Esophagus mucosa (tissue), 1 donor: ENCODE data around the gene PLCH1. TPM values are rescaled to one million over a fixed set of nuclear protein-coding genes. Genes with fewer than 3 reads are reported as not detected.

Experiments
- ATAC-seq: fragments of 200-7000 bp; cut with Tn5 transposase; one replicate; pipeline ENCODE4 v1.9.1; 2020
- total RNA-seq: library from RNA; stranded (reverse); gene quantifications from one replicate; pipeline ENCODE4 v1.2.4, GENCODE V29; 2023
- donor health status: DM: yes; HTN: yes; CAD: no.

Gene PLCH1
- total RNA-seq, 1 donor from 2014 or later: 0.40 TPM

DNA sequence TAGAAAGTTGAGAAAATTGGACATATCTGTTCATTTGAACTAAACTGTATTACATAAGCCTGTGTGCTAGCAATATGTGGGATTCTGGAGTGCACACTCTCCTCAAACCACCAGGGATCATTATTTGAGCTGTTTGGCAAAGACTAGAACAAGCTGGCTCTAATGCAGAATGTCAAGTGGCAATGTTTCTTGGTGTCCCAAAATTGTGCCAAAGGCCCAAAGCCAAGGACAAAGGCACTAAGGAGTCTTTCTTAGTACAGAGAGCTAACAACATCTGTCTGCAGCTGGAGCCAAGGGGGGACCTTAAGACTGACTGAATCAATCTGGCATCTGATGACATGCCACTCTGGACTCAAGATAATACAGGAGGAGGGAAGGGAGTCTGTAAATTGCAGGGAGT, 374.7 kb downstream of the PLCH1 start:
- ATAC-seq: no peak

DNA sequence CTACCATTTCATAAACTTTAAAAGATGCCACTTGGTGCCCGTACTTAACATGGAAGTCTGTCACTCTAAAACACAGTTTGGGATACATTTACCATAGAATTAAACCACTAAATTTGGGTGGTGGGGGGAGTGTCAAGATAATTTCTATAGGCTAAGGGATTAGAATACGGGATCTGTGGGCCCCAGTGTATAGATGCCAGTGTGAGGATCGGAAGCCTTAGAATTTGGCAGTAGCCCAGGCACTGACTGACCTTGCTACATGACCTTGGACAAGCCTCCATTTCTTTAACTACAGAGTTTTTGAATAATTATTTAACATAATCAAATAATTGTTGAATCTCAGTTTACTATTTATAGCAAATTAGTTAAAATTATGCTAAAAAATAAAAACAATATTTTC, 375.1 kb downstream of the PLCH1 start:
- no peak for ATAC-seq

GRCh38 chr3:155369244-155369643, 375.6 kb downstream of the PLCH1 start:
- ATAC-seq: no peak

GRCh38 chr3:155368786-155369185, 376.1 kb downstream of the PLCH1 start:
- no peak for ATAC-seq

- no peak for ATAC-seq
Observed at GRCh38 chr3:155367506-155367905, 377.4 kb downstream of the PLCH1 start.

GRCh38 chr3:155365178-155365783, 379.6 kb downstream of the PLCH1 start:
- ATAC-seq: no peak

DNA sequence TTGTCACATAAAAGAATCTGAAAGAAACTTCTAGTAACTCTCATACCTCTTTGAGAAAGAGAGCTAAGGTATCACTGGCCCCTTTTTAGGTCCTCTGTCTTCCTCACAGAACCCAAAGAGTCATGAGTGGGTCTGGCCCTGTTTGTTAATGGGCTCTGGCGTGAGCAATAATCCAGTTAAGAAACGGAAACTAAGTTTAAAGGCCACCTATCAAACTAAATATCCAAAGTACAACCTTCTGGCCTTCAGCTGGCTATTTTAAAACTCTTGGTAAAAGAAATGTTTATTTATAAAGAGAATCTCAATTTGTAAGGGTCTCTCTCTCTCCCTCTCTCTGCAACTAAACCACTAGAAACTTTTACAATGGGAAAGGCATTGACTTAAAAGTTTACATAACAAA, 380.4 kb downstream of the PLCH1 start:
- no peak for ATAC-seq

DNA sequence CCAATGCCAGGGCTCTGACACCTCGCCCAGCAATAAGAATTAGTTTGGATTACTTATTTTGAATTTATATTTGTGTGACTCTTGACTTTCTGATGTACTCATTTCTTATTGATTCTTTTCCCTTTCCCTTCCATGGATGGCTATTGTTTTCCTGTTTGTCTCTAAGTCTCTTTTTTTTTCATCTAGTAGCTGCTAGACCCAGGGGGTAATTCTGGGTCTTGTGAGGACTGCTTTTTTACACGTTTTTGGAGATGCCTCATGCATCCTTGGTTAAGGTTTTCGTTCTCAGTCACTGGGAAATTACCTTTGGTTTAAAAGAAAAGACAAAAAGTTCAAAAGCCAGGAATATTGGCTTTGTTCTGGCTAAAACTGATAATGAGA, 381.2 kb downstream of the PLCH1 start:
- ATAC-seq: no peak

- no peak for ATAC-seq
Observed at GRCh38 chr3:155362808-155363689, 381.8 kb downstream of the PLCH1 start.

GRCh38 chr3:155360281-155360680, 384.6 kb downstream of the PLCH1 start:
- no peak for ATAC-seq

- no peak for ATAC-seq
Observed at GRCh38 chr3:155356594-155357370, 388.1 kb downstream of the PLCH1 start.

DNA sequence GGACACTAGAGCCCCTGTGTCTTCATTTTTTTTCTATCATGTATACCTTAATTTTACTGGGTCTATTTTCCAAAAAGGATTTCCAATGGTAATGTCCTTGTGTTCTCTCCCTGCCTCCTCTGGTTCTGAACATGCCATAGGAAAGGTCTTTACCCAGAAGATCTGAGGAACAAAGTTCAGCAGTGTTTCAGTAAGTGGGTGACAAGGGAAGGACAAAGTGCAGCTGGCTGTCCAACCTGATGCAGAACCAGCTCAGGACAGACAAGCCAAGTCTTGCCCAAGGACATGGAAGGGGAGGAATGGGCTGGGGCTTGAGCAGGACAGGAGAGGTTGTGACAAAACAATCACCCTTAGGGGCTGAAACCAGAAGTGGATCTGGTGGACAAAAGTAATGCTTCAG, 390.2 kb downstream of the PLCH1 start:
- no peak for ATAC-seq

- ATAC-seq: no peak
Observed at GRCh38 chr3:155352900-155353490, 391.9 kb downstream of the PLCH1 start.

GRCh38 chr3:155350571-155350970, 394.3 kb downstream of the PLCH1 start:
- no peak for ATAC-seq

DNA sequence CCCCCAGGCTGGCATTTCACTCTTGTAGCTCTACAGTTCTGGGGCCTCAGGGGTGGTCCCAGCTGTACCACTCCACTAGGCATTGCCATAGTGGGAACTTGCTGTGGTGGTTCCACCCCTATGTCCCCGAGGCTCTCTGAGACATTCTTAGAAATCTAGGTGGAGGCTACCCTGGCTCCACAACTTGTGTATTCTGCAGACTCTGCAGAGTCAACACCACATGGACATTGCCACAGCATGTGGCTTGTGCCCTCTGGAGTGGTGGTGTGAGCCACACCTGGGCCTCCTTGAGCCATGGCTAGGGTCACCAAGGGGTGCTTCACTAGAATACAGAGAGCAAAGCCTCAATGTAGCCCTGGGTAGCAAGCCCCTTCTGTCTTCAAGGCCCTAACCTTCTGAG, 397.0 kb downstream of the PLCH1 start:
- no peak for ATAC-seq

GRCh38 chr3:155342344-155342743, 402.5 kb downstream of the PLCH1 start:
- no peak for ATAC-seq

GRCh38 chr3:155339052-155339451, 405.8 kb downstream of the PLCH1 start:
- ATAC-seq: no peak

DNA sequence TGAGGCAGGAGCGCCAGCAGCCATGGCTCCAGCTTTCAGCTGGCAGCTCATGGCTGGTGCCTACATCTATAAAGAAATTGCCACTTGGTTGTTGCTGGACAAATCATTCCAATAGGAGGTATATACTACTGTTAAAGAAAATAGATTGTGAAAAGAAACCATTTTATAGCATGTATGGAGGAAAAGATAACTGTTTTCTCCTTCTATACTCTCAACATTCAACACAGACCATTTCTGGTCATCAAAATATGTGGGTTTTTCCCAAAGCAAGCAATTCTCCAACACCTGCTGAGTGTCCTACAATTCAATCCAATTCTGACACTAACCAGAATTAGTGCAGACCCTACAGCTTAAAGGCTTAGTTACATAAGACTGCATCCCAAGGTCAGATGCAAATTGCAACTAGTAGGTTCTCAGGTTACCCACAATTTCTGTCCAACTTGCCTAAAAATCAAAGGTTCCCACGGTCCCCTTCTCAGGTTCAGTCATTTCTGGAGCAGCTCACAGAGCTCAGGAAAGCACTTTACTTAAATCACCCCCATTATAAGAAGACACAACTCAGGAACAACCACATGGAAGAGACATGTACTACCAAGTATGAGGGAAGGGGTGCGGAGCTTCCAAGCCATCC, 409.0 kb downstream of the PLCH1 start:
- ATAC-seq: no peak

DNA sequence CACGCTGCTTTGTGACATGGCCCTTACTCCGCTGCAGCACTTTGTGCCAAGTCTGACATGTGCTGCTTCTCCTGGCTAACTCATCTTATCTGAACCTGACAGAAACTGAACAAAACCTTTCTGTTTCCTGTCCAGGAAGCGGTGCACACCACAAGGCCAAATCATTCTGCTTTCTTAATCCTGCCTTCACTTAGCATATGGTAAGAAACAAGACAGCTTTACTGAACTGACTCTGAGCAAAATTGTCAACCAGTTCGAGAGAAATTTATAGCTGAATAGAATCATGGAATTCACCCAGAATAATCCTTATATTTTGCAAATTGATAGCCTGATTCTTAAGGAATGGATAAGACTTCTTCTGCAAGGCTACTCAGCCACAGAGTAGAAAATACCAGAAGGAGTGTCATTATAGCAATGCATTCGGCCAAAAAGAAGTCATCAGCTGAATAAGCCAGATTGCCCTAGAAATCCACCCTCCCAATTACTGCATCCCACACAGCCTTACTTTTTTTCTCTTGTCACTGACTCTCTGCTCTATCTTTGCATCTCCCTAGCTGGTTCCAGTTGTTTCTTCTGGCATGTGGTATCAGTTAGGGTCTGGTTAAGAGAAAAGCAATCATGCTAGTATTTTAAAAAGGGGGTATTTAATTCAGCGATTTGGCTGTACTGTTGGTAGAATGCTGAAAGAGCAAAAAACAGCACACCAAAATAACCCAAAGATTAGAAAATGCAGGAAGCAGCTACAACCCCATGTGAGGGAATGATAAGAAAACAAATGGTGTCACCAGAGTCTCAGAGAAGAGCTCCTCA, 409.8 kb downstream of the PLCH1 start:
- no peak for ATAC-seq

DNA sequence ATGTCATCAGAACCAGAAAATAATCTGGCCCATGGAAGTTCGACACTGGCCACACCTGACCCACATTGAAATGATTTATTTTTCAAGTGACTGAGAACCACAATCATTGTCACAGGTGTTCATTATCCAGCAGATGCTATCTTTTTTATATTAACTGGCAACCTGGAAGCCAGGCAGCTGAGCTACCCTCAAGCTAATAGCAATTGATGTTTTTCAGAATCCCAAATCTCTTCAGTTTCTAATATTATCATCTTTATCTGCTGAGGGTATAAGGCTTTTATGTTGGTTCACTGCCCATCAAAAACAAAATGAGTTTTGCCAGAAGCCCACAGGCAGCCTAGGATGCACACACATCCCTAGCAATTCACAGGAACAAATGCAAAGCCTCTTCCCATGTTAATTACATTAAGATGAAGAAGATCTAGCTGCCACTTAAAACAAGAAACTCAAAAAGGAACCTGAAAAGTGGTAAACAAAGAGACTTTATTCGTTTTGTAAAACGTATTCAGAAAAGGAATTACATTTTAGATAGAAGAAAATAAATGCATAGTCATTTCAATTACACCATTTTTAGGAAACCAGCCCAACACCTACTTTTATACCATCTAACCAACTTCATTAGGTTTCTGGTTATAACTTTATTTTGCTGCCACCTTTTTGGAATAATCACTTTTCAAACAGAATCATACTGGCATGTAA, 410.5 kb downstream of the PLCH1 start:
- no peak for ATAC-seq

- no peak for ATAC-seq
Observed at GRCh38 chr3:155332716-155333115, 412.2 kb downstream of the PLCH1 start.
